Esophagus muscularis mucosa (tissue), 3 donors: Measurements from ENCODE around the gene TCERG1L.

ENCODE experiments used
- POLR2AphosphoS5 ChIP-seq, 2 donors: sonication (generic); formaldehyde crosslinking; IDR thresholded peaks; one replicate each; pipeline ENCODE4 v1.6.1; 2017; ENCODE audit warnings: antibody characterized with exemption in 2 of 2
- TF ChIP-seq, protein P1 (sequence below), 3 experiments: fragments of 200-600 bp in 2 of 3; fragments of 450-650 bp in 1 of 3; sonication (generic) in 2 of 3; IDR thresholded peaks; one replicate each; pipeline ENCODE4 v1.5.1; 2017 to 2019; ENCODE audit warnings: antibody characterized with exemption in 3 of 3, mild to moderate bottlenecking in 2 of 3, moderate library complexity in 1 of 3

DNA sequence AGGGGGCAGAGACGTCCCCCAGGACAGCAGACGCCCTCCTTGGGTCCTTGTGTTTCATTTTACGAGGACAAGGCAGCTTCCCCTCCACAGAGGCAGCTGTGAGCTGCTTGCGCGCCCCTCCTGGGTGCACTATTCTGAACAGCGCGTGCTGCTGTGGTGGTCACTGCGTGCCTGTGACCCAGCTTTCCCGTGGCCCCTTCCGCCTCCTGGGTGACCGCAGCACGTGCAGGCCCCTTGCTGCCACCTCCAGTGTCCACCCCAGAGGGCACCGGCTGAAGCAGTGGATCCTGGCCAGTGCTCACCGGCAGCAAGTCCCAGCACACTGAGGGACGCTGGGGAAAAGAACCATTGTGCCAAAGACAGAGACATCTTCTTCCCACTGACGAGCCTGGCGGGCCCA lies 81.4 kb downstream of the TCERG1L start:
- TF ChIP-seq, protein P1, sequence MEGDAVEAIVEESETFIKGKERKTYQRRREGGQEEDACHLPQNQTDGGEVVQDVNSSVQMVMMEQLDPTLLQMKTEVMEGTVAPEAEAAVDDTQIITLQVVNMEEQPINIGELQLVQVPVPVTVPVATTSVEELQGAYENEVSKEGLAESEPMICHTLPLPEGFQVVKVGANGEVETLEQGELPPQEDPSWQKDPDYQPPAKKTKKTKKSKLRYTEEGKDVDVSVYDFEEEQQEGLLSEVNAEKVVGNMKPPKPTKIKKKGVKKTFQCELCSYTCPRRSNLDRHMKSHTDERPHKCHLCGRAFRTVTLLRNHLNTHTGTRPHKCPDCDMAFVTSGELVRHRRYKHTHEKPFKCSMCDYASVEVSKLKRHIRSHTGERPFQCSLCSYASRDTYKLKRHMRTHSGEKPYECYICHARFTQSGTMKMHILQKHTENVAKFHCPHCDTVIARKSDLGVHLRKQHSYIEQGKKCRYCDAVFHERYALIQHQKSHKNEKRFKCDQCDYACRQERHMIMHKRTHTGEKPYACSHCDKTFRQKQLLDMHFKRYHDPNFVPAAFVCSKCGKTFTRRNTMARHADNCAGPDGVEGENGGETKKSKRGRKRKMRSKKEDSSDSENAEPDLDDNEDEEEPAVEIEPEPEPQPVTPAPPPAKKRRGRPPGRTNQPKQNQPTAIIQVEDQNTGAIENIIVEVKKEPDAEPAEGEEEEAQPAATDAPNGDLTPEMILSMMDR (IDR thresholded peaks at IDR 0.05) = no peak
- no peak for TF ChIP-seq POLR2AphosphoS5 (IDR thresholded peaks at IDR 0.05)
